ENCODE results near the gene RABEP2.

GRCh38 chr16:28900601-28901000 lies 24.4 kb downstream of the RABEP2 start:
- TF ChIP-seq CTCF (IDR thresholded peaks at IDR 0.05) (no peak), ZFX (IDR thresholded peaks at IDR 0.05; ENCODE audit: borderline replicate concordance) (no peak)
